ENCODE data around the gene PLEKHA7. TPM values are rescaled to one million over a fixed set of nuclear protein-coding genes. Genes with fewer than 3 reads are reported as not detected.

Gene PLEKHA7
- total RNA-seq, 1 donor from 2014 or later = 15.6 TPM

GRCh38 chr11:16818284-16818683, 195.9 kb downstream of the PLEKHA7 start:
- Mint-ChIP-seq H3K27ac (ENCODE audit: unreplicated experiment) (no peak overlapping the region), H3K4me3 (ENCODE audit: unreplicated experiment) (no peak overlapping the region), H3K27me3 (ENCODE audit: unreplicated experiment) (no peaks in the 10 kb centered on the region), H3K9me3 (ENCODE audit: unreplicated experiment) (no peaks in the 10 kb centered on the region), H3K36me3 (ENCODE audit: unreplicated experiment) (peaks cover 9% of the 10 kb centered on the region), H3K4me1 (ENCODE audit: unreplicated experiment) (peaks cover 18% of the 10 kb centered on the region)
- DNase-seq (ENCODE audit: extremely low spot score, unreplicated experiment) = no peak
- TF ChIP-seq CTCF (IDR thresholded peaks at IDR 0.05) = no peak

GRCh38 chr11:16817351-16817750, 196.9 kb downstream of the PLEKHA7 start:
- Mint-ChIP-seq H3K4me3 (ENCODE audit: unreplicated experiment) (no peak overlapping the region), H3K9me3 (ENCODE audit: unreplicated experiment) (no peaks in the 10 kb centered on the region), H3K4me1 (ENCODE audit: unreplicated experiment) (peaks cover 18% of the 10 kb centered on the region), H3K36me3 (ENCODE audit: unreplicated experiment) (peaks cover 13% of the 10 kb centered on the region), H3K27me3 (ENCODE audit: unreplicated experiment) (no peaks in the 10 kb centered on the region), H3K27ac (ENCODE audit: unreplicated experiment) (no peak overlapping the region)
- no peak for TF ChIP-seq CTCF (IDR thresholded peaks at IDR 0.05)
- no peak for DNase-seq (ENCODE audit: extremely low spot score, unreplicated experiment)

- no peak for TF ChIP-seq CTCF (IDR thresholded peaks at IDR 0.05)
- no peak for DNase-seq (ENCODE audit: extremely low spot score, unreplicated experiment)
- H3K9me3 Mint-ChIP-seq (ENCODE audit: unreplicated experiment) = no peaks in the 10 kb centered on the region
- H3K4me1 Mint-ChIP-seq (ENCODE audit: unreplicated experiment) = peaks cover 18% of the 10 kb centered on the region
- no peaks in the 10 kb centered on the region for H3K27me3 Mint-ChIP-seq (ENCODE audit: unreplicated experiment)
- no peak overlapping the region for H3K27ac Mint-ChIP-seq (ENCODE audit: unreplicated experiment)
- H3K36me3 Mint-ChIP-seq (ENCODE audit: unreplicated experiment) = peaks cover 13% of the 10 kb centered on the region
- H3K4me3 Mint-ChIP-seq (ENCODE audit: unreplicated experiment) = no peak overlapping the region
Observed at GRCh38 chr11:16816358-16817270, 197.6 kb downstream of the PLEKHA7 start.

DNA sequence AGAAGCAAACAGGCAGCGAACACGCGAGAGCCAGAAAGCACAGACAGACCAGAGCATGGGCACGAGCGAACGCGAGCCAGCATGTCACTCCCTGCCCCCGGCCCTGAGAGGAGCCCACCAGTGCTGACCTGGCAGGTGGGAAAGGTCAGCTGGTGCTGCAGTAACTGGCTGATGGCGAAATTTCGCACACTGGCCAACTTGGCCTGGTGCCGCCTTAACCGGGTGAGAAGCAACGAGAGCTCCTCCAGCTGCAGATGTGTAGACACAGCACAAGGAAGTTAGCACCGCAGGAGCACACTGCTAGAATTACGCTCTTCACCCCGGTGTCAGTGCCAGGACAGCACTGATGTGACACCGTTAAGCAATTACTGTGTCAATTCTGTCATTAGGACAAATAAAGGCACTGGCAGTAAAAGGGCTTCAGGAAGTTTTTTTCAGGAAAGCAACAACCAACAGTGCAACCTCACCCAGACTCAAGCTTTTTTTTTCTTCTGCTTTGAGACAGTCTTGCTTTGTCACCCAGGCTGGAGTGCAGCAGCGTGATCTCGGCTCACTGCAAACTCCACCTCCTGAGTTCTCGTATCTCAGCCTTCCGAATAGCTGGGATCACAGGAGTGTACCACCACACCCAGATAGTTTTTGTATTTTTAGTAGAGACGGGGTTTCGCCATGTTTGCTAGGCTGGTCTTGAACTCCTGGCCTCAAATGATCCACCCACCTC, 199.0 kb downstream of the PLEKHA7 start:
- no peak for TF ChIP-seq CTCF (IDR thresholded peaks at IDR 0.05)
- Mint-ChIP-seq H3K27ac (ENCODE audit: unreplicated experiment) (no peak overlapping the region), H3K4me1 (ENCODE audit: unreplicated experiment) (peaks cover 8% of the 10 kb centered on the region), H3K36me3 (ENCODE audit: unreplicated experiment) (peaks cover 13% of the 10 kb centered on the region), H3K27me3 (ENCODE audit: unreplicated experiment) (no peaks in the 10 kb centered on the region), H3K9me3 (ENCODE audit: unreplicated experiment) (no peaks in the 10 kb centered on the region), H3K4me3 (ENCODE audit: unreplicated experiment) (no peak overlapping the region)
- no peak for DNase-seq (ENCODE audit: extremely low spot score, unreplicated experiment)
